Coronary artery (tissue), 2 donors: ENCODE measurements around the gene AFF3.

Source experiments
- DNase-seq: peaks from one replicate; pipeline ENCODE4 v3.0.0-alpha.2; 2017; ENCODE audit warnings: low spot score
- H3K27ac ChIP-seq, 2 donors: fragments of 200-600 bp; sonication (generic); one replicate each; pipeline ENCODE4 v1.5.1; 2016 to 2019
- H3K4me3 ChIP-seq: fragments of 200-600 bp; sonication (generic); 2 replicates; pipeline ENCODE4 v1.5.1; 2016; ENCODE audit warnings: mild to moderate bottlenecking, moderate library complexity
- TF ChIP-seq, protein P1 (sequence below): fragments of 200-600 bp; sonication (generic); IDR thresholded peaks from one replicate; pipeline ENCODE4 v1.5.1; 2019; ENCODE audit warnings: antibody characterized with exemption

Gene AFF3

GRCh38 chr2:99960790-99961189 is 181.6 kb downstream of the AFF3 start:
- Histone ChIP-seq H3K27ac (no peak overlapping the region), H3K4me3 (no peak overlapping the region)
- no peak for DNase-seq
- TF ChIP-seq, protein P1, sequence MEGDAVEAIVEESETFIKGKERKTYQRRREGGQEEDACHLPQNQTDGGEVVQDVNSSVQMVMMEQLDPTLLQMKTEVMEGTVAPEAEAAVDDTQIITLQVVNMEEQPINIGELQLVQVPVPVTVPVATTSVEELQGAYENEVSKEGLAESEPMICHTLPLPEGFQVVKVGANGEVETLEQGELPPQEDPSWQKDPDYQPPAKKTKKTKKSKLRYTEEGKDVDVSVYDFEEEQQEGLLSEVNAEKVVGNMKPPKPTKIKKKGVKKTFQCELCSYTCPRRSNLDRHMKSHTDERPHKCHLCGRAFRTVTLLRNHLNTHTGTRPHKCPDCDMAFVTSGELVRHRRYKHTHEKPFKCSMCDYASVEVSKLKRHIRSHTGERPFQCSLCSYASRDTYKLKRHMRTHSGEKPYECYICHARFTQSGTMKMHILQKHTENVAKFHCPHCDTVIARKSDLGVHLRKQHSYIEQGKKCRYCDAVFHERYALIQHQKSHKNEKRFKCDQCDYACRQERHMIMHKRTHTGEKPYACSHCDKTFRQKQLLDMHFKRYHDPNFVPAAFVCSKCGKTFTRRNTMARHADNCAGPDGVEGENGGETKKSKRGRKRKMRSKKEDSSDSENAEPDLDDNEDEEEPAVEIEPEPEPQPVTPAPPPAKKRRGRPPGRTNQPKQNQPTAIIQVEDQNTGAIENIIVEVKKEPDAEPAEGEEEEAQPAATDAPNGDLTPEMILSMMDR = no peak

- H3K27ac ChIP-seq = no peak overlapping the region
- H3K4me3 ChIP-seq = no peak overlapping the region
- TF ChIP-seq, protein P1 = no peak
- DNase-seq = no peak
Measured at GRCh38 chr2:99960291-99960690, 182.1 kb downstream of the AFF3 start.

DNA sequence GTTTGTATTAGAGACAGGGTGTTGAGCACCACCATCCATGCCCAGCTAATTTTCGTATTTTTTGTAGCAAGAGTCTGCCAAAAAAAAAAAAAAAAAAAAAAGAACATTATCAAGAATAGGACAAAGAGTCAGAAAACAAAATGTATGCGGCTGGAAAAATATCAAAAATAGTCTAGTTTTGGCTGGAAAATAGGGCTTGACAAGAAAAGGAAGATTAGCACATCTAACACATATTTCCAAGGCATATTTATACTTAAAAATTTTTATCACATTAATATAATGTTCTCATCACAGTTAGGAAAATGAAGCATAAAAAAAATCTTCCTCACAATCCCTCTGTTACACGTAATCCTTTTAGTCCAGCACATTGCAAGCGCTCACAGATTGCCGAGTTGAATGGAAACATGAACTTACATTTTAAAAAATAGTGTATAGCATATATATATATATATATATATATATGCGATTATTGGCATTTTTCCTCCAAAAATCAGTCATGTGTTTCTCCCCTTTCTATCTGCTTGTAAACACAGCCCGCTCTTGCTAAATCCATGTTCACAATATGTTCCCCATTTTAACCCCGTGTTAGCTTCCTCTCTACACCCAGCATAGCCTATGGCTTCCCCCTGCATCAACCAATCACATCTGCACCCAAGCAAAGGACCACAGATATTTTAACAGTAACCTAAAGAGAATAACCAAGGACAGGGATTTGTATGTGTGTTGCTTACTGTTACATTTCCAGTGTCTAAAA is 183.0 kb downstream of the AFF3 start:
- TF ChIP-seq, protein P1 = no peak
- no peak for DNase-seq
- Histone ChIP-seq H3K4me3 (no peak overlapping the region), H3K27ac (no peak overlapping the region)

- TF ChIP-seq, protein P1 = no peak
- H3K27ac ChIP-seq = no peak overlapping the region
- DNase-seq = no peak
Measured at GRCh38 chr2:99957332-99958133, 184.9 kb downstream of the AFF3 start.

DNA sequence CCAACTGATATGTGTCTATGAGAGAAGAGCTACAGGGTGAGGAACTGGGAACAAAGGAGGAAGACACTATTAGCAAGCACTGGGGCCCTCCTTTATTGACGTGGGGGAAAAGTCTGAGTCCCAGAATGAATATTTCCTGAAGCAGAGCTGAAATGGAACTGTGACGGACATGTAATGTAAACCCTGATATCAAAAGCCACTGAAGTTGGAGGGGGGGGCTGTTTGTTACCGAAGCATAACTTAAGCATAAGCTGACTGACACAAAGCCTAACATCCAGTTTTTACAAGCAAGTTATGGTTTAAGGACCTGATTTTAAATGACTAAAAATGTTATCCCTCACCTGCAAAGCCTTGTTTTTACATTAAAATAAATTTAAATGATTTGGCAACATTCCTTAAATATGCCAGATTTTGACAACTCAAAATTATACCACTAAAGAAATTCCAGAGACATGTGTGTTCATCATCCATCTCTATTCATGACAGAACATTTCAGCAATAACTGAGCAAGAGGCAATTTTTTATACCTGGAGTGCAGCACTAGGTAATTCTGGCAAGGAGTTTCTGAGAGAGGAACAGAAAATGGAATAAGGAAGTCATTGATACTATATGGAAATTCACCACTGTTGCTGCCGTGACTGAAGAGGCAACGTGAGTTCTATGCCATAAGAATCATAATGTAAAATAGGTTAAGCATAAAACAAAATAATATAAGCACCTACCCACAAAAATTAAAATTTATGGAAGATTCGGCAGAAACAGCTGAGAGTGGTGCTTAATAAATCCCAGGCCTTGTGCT is 186.0 kb downstream of the AFF3 start:
- Histone ChIP-seq H3K4me3 (no peak overlapping the region), H3K27ac (no peak overlapping the region)
- TF ChIP-seq, protein P1 = no peak
- no peak for DNase-seq

More at GRCh38 chr2:99957332-99958133, 184.9 kb downstream of the AFF3 start:
- no peak overlapping the region for H3K4me3 ChIP-seq

- DNase-seq = no peak
- Histone ChIP-seq H3K4me3 (no peak overlapping the region), H3K27ac (no peak overlapping the region)
- TF ChIP-seq, protein P1 = no peak
Measured at GRCh38 chr2:99953750-99954149, 188.6 kb downstream of the AFF3 start.
